NCI-H2196 treated with DMSO at 0.1 percent for 48 hours (cell line): ENCODE data around the gene IDH3A.

Experiments used
- DNase-seq: peaks from one replicate; lab custom pipeline; 2025; ENCODE audit not compliant: unreplicated experiment; lab: John Stamatoyannopoulos, UW

IDH3A gene

DNA sequence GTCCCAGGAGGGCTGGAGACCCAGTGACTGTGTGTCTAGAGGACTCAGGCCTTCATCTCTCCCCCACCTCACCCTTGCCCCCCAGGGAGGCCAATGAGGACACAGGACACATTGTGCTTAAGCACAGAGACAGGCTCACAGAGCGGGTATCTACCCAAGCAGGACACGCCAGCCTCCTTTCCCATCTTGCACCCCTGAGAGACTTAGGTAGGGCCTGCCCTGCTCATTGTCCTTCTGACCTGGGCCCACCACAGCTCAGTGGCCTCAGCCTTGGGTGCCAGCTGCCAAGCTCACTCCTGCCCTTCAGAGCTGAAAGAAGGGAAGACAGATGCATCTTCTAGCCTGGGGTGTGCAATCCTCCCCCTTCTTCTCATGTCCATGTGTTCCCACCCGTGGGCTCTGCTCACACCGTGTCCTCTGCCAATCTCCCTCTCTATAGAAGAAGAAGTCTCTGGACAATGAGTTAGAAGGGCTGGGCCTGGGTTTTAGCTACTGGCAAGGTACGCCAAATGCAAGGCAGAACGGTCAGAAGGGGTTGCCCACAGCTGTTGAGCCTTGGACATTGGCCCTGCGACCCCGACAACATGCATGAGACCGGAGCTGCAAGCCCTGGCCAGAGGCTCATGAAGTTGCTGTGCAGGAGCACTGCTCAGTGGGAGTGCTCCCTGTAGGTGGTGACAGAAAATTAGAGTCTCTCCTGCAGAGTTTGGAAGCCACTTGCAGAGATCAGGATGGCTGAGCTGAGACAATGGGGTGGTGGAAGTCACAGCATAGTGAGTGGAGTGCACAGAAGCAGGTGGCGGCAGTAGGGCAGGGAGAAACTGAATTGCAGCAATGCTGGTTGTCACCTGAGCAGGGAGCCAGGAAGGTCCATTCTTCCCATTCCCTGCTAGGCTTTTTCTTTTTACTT lies 52.4 kb downstream of the IDH3A start:
- no peak for DNase-seq

DNA sequence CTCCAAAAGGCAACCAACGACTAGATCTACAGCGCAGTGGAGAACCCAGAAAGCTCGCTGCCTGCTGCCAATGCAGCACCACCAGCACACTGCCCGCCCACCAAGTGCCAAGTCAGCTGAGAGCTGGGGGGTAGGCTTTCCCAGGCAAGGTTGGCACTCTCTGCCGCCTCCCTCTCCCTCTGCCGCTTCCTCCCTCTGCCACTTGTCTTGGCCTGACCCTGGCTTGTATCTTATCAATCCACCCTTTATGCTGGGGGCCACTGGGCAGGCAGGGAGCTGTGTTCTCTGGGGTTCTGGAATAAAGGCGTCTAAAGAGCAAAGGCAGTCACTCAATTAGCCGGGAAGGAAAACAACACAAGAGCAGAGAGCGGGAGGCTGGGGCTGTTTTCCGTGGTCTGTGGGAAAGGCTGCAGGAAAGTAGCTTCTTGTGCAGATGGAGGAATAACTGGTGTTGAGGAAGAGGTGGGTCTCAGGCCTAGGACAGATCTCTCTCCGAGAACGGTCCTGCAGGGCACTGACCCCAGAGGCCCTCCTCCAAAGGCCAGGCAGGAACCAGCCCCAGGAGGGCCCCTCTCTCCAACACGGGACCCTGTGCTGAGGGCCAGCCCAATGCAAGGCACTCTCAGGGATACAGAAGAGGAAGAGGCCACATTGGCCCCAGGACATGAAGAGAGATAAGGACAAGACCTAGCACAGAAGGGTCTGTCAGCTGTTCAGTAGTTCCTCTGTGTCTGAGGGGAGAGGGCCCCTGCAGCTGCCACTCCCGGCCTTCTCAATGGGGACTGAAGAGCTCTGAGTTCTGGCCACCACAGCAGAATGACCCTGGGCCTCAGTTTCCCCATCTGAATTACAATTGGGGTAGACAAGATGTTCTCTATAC lies 54.4 kb downstream of the IDH3A start:
- no peak for DNase-seq

DNA sequence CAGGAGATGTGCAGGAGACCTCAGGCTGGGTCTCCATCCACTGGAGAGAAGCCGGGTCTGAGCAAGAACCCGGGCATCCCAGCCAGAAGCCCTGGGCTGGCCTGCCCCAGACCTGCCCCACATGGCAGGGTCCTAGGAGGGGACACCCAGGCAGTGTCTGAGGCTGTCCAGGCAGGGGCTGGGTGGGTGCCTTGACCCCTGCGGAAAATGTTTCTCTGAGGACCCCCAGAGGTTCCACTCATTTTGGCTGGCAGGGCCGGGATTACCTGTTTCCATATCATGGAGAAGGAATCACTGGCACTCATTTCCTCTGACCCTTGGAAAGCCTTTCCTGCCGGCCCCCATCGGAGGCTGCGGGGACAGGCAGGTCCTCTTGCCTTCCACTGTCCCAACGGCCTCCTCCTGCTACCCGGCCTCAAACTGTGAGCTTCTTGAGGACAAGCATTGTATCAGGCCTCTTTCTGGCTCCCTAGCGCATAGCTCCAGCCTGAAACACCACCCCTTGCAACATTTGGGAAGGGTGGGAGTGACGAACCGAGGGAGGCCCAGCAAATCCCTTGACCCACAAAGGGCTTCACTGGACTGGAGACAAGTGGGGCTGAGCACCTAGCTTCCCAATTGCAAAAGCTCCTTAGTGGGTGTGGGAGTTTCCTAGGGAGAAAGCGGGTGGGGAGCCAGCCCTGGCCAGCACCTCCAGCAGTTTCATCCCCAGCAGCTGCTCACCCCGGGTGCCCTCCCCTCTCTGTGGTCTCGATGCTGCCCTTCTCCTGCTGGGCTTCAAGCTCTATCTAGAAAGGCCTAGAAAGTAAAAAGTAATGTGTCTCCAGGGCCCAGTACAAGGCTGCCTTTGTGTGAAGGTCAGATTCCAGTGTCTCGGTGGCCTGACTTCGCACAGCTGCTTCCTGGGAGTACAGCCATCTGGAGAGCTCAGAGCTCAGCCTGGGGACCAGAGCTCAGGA lies 55.5 kb downstream of the IDH3A start:
- DNase-seq: no peak

DNA sequence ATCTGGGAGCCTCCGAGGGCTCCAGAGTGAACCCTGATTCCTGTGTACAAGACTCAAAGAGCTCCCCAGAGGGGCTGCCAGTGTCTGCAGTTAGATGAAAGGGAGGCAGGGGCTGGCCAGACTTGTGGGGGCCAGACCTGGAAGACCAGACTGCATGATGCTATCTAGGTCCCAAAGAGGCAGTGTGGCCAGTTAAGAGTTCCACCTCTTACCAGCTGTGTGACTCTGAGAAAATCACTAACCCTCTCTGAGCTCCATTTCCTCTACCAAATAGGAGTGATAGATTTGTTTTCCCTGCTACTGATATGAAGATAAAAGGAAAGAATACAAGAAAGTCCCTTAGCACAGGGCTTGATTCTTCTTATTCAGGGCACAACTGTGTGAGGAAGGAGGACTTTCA lies 56.2 kb downstream of the IDH3A start:
- no peak for DNase-seq

DNA sequence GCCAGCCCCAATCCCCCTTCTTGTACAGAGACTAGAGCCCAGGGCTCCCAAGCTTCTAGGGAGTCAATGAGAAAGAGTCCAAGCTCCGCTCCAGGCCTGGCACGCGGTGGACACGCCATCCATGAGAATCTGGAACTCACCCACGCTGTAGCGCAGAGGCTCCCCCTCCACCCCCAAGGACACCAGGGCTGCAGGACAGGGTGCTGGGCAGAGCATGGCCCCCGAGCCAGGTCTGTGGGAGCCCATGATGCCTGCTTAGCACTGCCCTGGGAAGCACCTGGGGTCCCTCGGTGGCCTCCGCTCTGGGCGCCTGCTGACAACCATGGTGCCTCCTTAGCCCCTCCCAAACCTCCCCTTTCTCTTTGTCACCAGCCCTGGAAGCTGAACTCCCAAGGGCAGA lies 56.7 kb downstream of the IDH3A start:
- DNase-seq: no peak

DNA sequence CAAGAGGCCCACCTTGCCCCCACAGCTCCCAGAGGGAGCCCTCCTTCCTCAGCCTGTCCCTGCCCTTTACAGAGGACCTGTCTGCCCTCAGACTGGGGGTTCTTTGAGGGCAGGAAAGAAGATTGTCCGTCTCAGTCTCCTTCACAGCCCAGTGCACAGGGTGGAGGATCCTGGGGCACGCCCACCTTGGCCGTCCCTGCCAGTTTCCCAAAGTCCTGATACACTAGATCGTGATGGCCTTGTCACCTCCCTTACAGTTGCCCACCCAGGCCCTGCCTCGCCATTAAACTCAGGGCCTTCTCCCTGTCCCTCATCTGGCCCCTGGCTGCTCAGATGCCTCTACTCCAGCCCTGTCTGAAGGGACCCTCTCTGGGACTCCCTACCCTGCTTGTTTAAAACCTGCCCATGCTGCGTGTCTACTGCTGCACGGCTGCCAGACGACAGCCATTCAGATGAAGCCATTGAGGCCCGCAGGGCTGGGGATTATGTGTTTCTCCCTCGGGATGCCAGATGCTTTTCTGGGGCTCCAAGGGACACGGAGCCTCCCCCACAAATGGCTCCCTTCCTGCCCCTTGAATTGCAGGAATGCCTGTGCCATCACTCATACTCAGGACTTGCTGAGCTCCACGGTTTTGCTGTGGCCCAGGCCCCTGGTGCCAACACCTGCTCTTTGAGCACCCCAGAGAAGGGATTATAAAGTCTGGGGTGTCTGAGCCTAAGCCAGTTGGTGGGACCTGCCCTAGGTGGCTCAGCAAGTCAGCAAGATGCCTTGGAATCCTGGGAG lies 57.4 kb downstream of the IDH3A start:
- no peak for DNase-seq

DNA sequence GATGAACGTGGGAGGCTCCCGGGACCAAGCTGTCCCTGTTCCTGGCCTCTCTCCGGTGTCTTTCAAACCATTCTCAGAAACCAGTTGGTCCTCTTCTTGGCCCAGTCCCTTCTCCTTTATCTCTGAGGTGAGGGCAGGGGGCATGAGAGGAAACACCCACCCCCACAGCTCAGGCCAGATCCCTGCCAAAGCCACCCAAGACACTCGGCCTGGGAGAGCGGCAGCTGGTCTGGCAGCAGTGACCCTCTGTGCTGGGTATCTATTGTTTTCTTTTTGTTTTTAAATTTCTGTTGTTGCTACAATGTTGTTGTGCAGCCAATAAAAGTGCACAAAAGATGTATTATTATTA lies 57.9 kb downstream of the IDH3A start:
- DNase-seq: no peak

DNA sequence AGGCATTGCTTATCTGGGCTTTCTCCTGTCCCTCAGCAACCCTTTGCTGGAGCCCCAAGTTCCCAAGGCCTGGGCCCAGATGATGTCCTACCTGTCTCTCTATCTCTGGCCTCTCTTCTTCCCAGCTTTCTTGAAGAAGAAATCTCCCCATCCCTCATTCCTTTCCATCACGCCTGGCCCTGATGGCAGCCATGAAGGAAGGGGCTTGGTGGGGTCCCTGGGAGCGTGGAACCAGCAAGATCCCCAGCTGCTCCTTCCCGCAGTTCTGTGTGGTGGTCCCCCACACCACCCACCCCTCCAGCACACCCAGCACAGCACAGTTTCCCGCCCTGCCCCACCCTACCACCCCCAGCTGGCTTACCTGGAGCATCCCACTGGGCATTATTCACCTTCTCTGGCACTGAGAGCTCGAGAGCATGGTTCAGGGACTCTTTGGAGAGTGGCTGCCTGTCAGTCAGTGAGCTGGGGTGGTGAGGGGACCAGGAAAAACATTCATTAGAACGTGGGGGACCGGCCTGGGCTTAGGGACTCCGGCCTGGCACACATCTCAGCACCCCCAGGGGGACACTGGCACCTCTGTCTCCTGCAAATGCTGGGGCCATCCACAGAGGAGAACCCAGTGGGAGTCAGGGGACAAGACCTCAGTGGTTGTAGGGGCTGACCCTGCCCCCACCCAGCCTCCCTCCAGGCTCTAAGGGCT lies 58.6 kb downstream of the IDH3A start:
- DNase-seq: no peak

DNA sequence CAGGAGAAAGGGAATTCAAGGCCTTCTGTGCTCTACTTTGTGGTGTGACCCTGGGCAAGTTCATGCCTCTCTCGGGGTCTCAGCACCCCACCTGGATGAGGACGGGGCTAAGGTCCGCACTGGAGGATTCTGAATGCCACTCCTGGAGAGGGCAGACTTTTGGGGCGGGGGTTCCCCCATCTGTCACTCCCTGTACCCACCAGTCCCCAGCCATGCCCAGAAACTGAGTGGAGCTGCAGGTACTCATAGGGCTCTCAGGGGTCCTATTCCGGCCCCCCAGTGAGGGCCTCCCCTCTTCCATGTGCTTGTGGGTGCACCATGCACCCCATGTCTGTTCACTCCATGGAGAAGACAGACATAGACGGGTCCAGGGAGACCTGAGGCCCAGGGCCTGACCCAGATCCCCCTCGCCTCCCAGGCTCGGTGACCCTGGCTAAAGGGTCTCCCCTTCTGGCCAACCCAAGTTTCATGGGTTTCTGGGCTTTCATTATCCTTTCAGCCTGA lies 59.2 kb downstream of the IDH3A start:
- DNase-seq: no peak

DNA sequence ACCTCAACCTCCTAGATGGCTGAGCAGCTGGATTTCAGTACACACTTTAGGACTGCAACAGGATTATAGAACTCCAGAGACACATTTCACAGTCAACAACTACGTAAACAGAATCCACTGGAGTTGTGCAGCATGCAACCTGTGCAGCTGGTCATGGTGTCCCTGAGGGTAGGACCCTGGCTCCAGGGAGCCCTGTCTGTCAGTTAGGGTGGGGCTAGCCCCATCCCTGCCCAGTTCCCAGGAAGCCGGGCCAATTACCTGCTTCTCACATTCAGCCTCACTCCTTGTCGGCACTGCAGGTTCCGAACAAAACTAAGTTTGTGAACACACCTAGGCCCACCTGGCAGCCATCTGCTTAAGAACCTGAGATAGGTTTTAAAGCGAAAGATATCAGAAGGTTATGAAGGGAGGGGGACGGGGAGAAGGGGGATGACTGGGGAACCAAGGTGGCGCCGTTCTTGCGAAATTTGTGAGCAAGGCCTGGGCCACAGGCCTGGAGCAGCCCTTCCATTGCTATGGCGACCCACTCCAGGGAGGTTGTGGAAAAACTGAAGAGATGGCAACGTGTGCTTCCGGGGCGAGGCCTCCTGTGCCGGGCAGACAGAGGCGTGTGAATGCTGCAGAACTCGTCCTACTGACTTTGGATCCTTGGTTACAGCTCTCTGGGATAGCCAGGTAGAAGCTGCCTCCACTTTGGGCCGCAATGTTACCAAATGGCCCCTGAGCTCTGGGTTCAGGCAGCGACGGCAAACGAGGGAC lies 59.9 kb downstream of the IDH3A start:
- no peak for DNase-seq

DNA sequence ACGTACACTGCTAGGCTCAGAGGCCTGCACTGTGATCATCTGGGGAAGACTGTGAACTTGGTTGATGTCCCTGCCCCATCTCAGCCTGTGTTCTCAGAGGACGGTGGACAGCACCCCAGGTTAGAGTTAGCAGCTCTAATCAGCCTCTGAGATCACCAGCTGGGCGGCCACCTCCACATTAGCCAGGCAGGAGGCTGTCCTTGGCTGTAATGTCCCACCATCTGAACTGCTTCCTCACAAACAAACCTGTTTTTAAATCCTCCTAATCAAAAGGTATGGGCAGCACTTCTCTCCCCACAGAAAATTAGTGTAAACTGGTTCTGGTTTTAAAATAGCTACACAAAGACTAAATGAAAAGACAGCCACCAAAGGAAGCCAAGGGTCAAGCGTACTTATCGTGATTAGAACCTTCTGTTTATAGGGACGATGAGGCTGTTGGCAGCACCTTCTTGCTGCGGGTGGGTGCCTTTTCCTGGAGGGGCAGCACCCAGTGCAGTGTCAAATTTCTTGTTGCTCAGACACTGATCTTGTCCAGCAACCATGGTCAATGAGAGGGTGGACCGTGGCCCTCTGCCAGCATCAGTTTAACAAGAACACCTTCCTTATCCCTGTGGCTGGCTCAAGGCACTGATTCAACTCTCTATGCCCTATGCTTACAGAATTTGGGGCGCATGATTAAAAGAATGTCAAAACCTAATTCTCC lies 60.6 kb downstream of the IDH3A start:
- peak; percentile 41 for DNase-seq

DNA sequence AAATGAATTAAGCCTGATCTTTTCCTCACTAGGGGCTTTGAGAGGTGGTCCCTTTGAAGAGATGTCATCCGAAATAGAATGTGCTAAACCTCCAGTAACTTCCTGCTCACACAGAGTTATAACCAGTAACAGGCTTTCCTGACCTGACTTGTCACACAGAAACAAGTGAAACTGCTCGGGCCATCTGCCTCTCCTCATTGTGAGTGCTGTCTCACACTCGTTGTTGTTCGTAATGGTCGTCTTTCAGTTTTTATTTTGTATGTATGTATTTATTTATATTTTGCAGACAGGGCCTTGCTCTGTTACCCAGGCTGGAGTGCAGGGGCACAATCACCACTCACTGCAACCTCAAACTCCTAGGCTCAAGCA lies 61.2 kb downstream of the IDH3A start:
- no peak for DNase-seq

DNA sequence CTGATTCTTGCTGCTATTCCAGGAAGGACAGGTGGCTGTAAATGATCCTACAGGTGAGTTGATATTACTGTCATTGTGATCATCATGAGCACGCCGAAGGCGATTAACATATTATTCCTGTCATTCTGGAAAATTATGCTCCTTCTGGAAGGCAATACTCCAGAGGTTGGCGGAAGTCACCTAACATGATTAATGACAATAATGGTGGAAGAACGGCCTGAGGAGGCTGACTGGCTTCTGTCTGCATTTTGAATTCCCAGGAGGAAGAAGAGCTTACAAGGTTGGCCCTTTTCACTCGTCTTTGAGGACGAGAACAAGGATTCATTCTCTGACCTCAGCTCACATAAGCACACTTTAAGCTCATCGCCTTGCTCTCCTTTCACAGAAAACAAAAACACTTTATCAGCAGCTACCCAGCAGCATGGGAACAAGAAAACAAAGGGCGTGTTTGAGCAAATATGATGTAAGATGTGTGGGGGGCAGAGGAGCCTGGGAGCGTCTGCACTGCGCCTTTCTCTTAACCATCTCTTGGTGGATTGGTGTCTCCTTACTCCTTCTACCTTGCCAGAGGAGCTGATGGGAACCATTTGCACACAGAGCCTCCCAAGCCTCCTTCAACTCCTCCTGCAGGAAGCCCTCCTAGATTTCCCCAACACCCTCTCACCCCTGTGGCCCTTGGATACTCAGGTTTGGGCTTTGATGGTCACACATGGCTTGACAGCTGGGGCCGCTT lies 62.2 kb downstream of the IDH3A start:
- no peak for DNase-seq

DNA sequence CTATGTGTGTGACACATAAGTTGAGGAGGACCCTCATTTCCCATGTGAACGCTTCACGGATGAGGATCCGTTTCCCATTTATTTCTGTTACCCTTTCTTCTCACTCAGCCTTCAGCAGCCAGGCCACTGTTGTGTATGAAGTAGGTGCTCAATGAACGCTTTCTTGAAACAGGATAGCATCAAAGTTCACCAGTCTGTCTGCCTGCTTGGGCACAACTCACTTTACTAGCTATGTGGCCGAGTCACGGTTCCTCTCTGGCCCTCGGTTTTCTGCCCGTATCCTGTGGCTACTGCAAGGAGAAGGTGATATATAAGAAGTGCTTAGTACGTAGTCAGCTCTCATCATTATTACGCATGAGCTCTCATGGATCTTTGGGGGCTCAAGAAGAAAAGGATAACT lies 62.8 kb downstream of the IDH3A start:
- DNase-seq: no peak

DNA sequence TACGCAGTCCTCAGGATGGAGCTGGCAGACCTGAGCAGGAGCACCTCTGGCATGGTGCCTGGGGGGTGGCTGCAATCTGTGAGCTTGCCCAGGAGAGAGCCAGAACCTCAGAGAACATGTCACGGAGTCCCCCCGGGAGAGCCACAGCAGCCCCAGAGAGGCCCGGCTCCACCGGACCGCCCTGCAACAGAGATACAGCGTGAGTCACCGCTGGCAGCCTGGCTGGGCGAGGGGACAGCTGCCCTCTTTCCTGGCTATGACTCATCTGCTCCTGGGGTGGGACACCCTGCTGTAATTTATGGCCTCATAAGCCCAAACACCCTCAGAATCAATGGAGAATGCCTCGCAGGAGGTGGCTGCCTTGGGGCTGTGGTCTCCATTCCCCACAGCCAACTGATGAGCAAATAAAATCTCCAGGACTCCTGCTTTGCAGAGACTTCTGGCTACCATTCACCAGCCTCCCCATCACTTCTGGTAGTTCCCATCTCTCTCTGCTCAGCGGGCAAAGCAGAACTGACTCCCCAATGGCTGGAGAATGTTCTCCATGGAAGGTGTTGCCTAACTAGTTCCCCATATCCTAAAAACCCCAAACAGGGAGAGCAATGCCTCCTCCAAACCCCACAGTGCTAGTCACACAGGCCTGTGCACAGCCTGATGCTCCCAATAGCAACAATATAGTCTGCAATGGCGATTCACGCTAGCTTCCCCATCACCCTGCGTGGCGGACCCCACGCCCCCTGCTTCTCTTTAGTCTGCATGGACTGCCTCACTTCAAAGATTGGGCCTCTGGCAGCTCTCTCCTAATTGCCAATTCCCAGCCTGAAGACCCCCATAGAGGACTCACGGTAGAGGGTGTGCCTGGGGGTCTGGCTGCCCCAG lies 63.6 kb downstream of the IDH3A start:
- no peak for DNase-seq

DNA sequence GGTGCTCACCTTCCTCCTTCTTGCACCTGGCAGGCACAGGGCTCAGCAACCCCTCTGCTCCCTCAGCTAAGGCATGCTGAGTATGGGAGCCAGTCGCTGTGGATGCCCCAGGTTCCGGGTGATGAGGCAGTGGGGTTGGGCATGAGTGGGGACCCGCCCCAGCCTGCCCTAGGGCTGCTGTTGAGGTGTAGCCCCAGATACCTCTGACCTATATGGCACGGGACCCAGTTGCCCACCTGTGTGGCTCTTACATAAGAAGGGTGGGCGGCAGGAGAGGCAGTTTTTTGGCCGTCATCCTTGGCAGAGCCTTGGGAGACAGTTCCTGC lies 64.2 kb downstream of the IDH3A start:
- DNase-seq: no peak

DNA sequence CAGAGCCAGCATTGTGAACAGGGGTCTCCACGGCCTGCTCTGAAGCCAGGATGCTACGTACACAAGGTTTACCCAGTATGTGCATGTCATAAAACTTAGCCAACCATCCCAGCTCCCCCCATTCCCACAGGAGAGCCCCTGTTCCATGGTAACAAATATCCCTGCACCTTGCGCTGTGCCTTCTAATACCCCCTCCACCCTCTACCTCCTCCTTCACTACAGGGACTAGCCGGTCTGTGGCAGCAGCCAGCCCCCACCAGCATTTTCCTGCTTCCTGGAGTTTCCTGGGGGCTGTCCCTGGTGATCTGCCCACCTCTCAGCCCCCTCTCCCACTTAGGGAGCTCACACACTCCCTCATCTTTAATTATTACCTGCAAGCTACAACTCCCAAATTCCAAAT lies 64.8 kb downstream of the IDH3A start:
- no peak for DNase-seq
